OCI-M1 (cell line): ENCODE results near the gene CXXC1.
"Not testable (repeated sequence)": the region's sequence is repeated elsewhere in the genome, so short reads cannot be mapped to it uniquely, and the experiment has no call there.

Source experiments
- DNase-seq: peaks from one replicate; lab custom pipeline; 2025; lab: John Stamatoyannopoulos, UW

Gene CXXC1

DNA sequence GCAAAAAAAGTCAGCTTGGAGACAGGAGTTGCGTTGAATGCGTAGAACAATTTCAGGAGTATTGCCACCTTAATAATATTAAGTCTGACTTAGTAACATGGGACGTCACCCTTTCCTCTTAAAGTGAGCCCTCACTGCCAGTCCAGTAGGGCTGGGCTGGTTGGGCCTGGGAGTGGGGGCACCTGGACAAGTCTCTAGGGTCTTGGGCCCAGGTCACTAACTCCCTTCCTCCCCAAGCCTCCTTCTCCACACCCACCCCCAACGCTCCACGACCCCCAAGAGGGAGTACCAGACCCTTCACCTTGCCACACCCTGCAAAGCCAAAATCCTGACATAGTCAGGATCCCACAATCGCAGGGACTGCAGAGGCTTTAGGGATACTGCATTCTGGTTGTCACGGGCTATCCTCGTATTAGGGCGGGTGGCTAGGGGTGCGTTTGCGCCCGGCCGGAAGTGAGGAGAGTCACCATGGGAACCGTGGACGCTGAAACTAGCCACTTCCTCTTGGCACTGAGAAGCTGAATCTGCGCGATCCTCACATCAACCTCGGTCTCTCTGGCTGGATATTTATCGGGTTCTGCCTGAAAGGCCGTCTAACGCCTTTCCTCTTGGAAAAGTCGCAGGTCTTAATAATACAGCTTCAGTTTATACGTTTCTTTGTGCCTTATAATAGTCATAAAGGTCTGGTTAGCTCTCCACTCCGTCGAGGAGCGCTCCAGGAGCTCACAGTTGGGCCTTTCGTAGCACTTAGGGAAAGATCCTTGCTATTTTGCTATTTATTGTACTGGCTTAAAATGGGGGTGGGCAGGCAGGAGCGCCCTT is 10.3 kb upstream of the CXXC1 start:
- peak; percentile 85 for DNase-seq

DNA sequence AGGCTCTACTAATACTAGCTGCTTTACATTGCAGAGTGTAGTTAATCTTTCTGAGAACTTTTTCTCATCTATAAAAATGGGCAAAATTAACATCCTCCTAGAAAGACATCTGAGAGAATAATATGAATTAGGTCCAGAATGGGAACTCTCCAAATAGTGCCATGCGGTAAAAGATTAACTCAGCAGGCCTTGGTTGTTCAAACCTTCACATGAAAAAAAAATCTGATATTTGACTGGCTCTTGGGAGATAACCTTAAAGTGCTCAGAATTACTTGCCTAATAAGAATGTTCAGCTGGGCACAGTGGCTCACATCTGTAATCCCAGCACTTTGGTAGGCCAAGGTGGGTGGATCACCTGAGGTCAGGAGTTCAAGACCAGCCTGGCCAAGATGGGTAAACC is 5.5 kb upstream of the CXXC1 start:
- no peak for DNase-seq

DNA sequence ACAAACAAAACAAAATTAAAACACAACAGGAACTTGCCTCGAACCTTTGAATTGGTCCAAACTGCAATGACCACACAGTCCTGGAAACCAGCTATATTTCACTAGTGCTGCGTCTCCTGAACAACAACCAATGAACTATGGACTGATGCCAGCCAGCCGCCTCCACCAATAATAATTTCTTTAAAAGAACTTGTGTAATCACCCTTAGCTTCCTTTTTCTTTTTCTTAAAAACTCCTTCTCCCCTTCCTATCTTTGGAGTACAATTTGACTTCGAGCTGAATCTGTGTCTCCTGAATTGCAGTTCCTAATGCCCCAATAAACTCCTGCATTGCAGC is 1.6 kb upstream of the CXXC1 start:
- no peak for DNase-seq

DNA sequence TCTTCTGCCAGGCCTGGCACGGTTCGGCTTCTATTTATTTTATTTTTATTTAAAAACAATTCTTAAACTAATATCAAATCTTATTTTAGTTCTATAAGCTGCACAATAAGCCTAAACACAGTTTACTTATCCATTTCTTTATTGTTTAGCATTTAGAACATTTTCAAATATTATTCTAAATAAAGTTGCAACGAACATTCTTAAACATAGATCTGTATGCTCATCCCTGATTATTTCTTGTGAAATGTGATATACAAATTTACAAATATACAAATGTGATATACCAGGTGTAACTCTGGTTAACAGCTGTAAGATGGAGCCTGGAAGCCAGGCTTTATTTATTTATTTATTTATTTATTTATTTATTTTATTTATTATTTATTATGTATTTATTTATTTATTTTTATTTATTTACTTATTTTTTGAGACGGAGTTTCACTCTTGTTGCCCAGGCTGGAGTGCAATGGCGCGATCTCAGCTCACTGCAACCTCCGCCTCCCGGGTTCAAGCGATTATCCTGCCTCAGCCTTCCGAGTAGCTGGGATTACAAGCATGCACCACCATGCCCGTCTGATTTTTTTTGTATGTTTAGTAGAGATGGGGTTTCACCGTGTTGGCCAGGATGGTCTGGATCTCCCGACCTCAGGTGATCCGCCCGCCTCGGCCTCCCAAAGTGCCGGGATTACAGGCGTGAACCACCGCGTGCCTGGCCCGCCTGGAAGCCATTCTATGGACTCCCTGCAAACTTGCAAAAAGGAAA is 1.0 kb upstream of the CXXC1 start:
- DNase-seq, result not testable (repeated sequence)

DNA sequence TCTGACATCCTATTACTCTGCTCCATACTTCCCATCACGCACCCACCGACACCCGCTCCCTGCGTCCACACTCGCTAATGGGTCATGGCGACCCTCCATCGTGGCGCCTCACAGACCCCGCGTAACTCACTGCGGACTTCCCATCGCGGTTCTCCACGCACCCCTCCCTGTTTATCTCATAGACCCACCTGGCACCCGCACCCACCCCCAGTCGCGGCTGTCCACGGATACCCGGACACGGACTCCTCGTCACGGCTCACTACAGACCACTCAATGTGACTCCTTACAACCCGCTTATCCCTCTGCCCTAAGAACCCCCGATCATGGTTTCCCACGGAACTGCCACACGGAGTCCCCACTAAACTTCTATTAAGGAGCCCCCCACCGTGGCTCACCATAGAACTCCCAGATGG is 458 bp downstream of the CXXC1 start:
- no peak for DNase-seq

DNA sequence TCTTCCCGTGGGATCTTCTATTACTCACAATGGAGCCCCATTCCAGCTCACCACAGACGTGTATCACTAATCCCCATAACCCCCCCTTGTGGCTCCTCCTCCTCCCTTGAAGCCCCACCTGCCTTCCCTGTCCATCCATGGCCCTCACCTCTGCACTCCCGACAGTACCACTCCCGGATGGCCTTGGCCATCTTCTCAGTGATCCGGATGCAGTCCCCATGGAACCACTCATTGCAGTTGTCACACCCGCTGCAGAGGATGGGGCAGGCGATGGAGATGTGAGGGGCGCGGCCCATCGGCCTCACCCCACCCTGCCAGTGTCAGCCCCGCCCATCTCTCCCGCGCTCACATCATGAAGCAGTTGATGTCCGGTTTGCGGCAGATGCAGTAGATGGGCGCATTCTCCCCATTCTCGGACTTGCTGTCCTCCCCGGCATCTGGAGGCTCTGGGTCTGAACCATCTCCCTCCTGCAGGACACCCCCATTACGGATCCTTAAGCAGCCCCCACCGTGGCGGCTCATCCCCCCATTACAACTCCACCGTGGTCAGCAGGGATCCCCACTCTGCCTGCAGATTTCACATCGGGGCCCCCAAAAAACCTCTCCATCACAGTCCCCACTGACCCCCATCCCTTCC is 983 bp downstream of the CXXC1 start:
- peak; percentile 29 for DNase-seq

DNA sequence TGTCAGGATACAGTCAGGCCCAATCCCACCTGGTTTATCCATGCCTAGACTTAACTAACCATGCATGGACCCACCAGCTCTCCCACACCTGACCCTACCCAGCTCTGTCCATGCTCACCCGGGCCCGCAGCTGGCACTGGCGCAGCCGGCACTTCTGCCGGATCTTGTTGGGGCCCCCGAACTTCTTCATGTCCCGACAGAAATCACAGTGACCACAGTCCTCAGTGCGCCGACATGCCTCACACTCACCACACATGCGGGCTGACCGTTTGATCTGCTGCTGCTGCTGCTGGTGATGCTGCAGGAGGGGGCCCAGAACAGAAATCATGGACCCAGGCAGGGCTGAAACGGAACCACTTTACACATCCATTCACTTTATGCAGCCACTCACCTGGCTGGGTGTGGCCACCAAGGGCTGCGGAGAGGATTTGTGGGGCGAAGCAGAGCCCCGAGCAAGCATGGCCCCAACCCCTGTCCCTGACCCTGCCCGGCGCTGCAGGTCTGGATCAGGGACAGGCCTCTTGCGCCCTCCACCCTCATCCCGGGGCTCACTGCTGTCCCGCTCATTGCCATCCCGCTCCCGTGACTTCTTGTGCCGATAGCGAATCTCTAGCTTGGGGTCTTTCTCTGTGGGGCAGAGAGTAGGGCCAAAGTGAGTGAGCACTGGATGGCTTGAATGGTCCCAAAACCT is 1.7 kb downstream of the CXXC1 start:
- DNase-seq, result no peak

DNA sequence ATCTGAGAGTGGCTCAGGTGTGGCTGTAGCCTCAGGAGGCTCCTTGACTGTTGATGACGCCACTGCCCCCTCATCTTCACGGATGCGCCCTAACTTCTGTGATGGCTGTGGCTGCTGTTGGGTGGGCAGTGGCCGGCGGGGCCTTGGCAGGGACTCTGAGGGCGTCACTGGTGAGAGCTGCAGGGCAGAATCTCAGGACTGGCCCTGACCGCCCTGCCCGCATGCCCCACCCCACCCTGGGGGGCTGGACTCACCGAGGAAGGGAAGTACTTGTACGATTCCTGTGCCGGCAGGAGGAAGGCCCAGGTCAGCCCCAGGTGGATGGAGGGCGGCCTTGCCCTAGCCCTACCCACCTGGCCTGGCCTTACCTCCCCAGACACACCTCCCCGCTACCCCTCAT is 2.4 kb downstream of the CXXC1 start:
- DNase-seq, result no peak

DNA sequence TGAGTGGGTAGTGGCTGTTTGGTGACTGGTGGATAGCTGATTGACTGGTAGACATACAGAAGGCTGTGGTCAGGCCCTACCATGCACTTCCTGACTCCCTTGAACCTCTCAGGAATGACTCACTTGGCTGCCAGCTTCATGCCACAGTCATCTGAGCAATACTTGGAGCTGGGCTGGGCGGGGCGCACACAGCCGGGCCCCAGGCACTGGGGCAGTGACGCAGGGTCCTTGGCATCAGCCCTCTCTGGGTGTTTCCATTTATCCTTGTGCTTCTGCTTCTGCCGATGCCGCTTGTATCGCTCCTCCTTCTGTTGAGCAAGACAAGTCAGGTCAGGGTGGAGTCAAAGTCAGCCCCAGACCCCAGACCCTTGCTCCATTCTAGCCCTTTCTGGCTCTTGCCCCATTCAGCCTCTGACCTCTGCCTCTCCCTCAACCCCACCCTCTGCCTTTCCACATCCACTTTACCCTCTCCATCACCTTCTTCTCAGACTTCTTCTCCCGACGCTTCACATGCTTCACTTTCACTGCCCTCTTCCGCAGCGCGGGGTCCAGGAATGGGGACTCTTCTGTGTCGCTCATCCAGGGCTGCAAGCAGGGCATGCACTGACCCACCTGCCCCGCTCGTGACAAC is 3.1 kb downstream of the CXXC1 start:
- no peak for DNase-seq

DNA sequence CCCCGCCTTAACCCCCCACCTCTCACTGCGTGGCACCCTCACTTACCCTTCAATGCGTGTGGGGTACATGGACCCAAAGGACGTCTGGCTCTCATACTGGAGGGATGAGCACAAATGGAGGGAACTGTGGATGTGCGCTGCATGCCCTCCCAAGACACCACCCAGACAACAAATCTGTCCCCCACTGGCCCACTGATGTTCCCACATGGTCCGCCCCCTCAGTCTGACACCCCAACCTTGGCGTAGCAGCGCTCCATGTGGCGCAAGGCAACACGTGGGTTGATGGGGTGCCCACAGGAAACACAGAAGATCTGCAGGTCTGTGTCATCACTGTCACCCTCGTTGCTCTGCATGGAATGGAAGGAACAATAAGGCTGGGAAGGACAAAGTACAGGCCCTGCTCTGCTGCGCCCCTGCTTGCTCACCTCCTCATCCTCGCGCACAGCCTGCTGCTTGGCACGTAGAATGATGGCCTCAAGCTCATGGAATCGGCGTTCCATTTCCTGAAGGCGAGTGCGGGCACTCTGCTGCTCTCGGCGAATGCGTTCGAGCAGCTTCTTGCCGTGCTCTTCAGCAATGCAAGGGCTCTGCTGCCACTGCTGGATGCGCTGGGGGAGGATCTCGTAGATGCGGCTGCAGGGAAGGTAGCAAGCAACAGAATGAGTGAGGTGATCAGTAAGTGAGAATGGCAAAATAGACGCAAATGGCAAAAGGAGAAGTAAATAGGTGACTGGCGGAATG is 3.9 kb downstream of the CXXC1 start:
- no peak for DNase-seq

DNA sequence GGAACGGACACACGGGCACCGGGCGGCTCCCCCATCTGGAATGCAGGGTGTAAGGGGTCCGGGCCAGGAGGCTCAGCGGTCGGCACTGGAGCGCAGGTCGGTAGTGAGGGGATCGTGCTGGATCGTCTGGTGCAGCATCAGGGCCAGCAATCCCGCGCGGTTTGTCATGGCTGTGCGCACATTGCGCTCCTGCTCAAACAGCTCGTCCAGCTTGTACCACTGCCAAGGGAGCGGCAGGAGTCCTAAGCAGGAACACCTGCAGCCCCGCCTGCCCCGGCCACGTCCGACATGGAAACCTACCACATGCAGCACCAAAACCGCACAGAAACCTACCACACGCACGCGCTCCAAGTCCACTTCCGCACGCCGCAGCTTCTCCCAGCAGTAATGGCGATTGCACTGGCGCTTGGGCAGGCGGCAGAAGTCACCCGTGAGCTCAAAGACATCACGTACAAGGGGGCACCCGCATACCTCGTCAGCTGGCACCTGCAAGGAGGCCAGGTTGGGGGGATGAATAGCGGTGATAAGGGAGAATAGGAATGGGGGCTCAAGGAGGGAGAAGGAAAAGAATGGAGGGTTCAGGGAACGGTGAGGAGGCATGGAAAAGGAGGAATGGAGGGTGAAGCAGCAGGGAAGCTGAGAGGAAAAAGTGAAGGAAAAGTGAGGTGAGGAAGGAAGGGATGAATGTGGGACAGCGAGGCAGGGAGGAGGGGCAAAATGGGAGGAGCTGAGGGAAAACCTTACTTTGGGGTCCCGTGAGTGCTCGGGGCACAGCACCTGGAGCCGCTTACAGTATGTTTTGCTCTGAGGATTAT is 4.8 kb downstream of the CXXC1 start:
- no peak for DNase-seq

DNA sequence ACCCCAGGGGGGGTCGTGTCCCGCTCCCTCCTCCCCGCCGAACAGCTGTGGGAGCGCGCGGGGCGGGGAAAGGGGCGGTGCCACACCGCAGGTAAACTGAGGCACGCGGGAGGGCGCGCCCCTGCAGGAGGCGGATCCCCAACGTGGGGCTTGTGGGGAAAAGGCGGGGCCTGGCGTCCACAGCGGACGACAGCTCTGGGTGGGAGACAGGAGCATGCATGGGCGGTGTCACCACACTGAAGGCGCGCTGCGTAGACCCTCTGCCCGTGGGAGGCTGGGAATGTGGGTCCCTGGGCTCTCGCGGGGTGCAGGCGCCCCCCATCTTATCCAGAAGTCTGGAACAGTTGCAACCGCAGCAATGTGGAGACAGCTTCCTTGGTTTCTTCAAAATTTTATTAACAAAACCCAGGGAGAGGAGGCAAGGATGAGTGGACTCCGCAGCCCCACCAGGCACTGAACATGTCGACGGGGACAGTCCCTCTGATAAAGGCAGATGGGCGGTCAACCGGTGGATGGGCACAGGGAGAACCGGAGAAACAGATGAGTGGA is 5.4 kb downstream of the CXXC1 start:
- no peak for DNase-seq

DNA sequence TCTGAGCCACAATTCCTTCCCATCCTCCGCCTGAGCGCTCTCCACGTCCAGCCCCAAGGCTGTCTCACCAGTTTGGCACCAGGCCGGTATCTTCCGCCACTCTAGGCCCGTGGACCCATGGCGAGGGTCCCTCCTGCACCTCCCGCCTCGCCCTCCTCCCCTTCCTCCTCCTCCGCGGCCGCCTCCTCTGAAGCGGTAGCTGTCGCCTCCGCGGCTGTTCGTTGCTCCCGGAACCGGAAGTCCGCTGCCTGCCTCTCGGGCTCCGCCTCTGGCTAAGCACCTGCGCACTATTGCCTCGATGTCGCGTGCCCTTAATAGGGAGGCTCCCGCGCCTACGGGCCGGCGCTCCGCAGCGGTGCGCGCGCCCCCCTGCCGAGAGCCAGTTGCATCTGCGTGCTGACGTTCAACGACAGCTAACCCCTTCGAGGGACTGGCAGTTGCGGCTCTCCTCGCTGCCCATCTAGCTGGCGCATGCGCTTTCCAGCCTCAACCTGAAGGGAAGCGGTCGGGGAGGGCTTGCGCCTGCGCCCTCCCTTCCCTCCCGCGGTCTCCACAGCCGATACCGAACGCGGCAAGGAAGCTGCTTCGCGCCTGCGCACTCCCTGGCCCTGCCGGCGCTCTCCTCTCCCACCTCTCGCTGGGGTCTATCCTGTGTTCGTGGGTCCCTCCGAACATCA is 6.1 kb downstream of the CXXC1 start, which contains the start of gene MBD1:
Gene MBD1 (minus strand): TSS at position 229 of the 677 bp plus-strand sequence. CDS start 1,531 bp downstream, outside the sequence.
- peak; percentile 100 for DNase-seq

DNA sequence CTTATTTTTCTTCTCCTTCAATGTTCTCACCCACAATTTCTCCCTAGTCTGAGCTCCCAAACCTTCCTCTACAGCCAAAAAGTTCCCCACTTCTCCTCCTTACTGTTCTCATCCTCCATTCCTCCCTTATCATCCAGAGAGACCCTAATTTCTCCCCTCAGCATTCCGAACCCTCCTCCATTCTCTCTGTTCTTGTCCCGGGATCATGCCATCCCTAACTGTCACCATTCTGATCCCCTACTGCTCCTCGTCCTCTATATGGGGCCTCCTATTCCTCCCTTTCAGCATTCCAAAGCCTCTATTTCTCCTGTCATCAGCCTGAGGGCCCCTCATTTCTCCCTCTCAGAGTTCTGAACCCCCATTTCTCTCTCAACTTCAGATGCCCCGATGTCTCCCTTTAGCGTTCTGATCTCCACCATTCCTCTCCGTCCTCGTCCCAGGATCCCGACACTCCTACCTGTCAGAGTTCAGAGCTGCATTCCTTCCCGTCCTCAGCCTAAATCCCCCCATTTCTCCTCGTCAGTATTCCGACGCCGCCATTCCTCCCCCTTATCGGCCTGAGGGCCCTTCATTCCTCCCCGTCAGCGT is 6.7 kb downstream of the CXXC1 start:
- no peak for DNase-seq

DNA sequence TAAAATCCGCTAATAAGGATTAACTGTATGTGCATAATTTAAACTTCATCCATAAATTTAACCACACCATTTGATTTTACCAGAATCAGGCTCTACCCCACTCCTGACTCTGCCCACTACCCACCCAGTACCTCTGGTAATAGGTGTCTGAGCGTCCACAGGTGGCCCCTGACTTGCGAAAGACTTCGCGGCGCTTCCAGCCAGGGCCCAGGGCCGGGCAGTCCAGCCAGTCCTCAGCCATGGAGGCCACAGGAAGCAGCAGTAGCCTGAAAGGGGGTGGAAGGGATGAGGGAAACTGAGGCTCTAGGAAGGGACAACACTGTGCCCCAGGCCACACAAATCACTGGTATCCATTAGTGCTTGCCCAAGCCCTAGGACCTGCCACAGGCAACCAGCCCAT is 7.7 kb downstream of the CXXC1 start:
- no peak for DNase-seq

DNA sequence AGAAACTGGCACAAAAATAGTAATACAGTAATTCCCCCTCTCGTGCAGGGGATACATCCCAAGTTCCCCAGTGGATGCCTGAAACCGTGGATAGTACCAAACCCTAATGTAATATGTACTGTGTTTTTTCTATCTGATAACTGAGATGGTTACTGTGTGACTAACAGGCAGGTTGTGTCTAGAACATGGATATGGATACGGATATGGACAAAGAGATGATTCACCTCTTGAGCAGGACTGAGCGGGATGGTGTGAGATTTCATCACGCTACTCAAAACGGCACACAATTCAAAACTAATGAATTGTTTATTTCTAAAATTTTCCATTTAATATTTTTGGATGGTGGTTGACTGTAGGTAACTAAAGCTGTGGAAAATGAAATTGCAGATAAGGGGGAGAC is 9.6 kb downstream of the CXXC1 start:
- DNase-seq, result no peak

DNA sequence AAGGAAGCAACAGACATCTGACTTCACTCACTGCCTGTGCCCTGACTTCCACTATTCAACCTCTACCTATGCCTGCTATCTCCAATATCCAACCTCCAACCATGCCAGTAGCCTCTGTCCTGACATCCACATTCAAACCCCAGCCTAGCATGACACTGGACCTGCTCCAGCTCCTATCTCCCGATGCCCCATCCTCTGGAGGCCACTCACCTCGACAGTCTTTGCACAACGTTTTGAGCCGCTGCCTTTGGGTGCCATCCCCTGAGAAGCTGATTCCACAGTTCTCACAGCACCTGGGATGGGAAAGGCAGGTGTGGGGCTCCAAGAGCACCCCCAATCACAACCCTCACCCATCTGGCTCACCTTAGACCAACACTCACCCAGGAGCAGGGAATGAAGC is 11.0 kb downstream of the CXXC1 start:
- DNase-seq, result no peak

DNA sequence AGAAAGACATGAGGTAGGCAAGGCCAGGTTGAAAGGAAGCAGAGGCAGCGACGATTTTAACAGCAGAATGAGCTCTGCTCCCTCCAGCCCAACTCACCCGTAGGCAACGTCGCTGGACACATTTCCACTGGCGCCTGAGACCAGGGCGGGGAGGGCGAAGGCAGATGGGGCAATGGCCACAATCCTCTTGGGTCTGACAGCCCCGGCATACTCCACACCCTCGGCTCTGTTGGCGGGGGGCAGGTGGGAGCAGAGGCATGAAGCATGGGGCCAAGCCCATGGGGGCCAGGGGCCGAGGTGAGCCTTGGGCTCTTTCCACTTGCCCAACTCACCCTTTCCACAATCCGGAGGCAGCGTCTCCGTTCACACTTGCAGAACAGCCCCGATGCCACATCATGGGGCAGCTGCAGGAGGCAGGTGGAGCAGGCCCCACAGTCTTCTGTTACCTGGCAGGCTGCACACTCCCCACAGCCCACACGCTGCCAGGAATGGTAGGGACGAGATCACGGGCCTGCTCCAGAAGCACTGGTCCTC is 11.9 kb downstream of the CXXC1 start:
- DNase-seq, result no peak

DNA sequence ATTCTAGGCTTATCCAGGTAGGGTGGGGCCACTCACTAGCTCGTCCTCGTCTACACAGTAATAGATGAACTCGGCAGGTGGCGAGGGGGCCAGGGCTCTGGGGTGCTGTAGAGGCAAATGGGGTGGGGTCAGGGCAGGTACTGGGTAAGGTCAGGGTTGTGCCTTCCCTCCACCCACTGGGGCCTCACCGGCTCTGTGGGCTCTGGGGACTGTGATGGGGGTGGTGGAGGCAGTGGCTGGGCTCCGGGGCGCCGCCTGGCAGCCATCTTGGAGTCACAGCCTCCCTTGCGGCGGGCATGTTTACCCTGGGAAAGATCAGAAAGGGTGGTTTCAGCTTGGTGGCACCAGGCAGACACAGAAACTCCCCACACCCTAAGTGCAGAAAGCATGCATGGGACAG is 12.6 kb downstream of the CXXC1 start:
- DNase-seq, result no peak
